Measurements from ENCODE around the gene UQCR10.

- peak in 3 of 7 experiments; percentile 4 to 32 (median 20) for TF ChIP-seq CTCF (IDR thresholded peaks at IDR 0.05)
- TF ChIP-seq EP300 (IDR thresholded peaks at IDR 0.05) = no peak
Observed at GRCh38 chr22:29813563-29813962, 46.4 kb downstream of the UQCR10 start.

Data from stomach (tissue), 4 donors.